GM12892 (cell line): ENCODE measurements around the gene ATRNL1.

Experiments used
- POLR2A ChIP-seq: IDR thresholded peaks from 2 replicates; pipeline ENCODE4 v1.6.1; 2011; ENCODE audit warnings: low read depth, low read length, control low read depth
- POLR2AphosphoS5 ChIP-seq: IDR thresholded peaks from 2 replicates; pipeline ENCODE4 v1.6.1; 2011; ENCODE audit warnings: low read depth, low read length, control low read depth
- TAF1 ChIP-seq: IDR thresholded peaks from 2 replicates; pipeline ENCODE4 v1.6.1; 2011; ENCODE audit warnings: low read depth, mild to moderate bottlenecking, control low read depth, low read length, borderline replicate concordance

- TF ChIP-seq POLR2A (no peak), TAF1 (no peak), POLR2AphosphoS5 (no peak)
Observed at GRCh38 chr10:115417585-115418265, 324.6 kb downstream of the ATRNL1 start.
